ENCODE data around the gene EREG.

The EREG gene

GRCh38 chr4:74353858-74354257 lies 11.1 kb upstream of the EREG start:
- DNase-seq, result no peak

DNA sequence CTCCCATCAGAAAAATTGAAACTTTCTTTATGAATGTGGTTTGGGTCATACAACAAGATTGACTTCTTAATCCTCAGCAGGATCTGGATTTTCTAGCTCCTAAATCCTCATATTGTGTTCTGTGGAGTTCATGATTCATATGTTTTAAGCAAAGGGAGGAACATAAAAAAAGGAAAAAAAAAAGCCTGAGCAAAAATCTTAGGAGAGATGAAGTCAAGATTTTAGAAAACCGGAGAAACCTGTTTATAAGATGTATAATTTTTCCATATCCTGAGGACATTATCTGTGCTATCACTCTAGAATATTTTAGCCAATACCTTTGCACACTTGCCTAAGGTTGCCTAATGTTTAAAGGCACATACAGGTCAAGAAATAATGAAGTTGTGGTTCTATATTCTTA lies 7.0 kb upstream of the EREG start:
- no peak for DNase-seq

DNA sequence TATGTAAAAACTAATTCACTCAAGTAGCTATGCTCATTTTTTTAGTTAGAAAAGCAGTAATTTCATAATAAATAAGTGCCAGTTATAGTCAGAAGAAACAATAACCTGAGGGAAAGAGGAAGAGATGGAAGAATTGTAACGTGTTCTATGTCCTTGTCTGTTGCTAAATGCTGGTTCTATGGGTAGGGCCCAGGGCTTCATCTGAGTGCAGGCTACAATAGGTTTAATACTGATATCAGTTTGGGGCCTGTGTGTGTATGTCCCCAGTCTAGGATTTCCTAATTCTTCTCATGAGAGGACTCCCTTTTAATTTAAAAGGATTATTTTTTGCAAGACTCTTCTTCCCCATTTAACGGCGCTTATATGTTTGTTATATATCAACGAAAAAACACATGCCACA lies 3.3 kb upstream of the EREG start:
- DNase-seq, result no peak

GRCh38 chr4:74362347-74362746 lies 2.6 kb upstream of the EREG start:
- DNase-seq, result no peak

GRCh38 chr4:74364256-74364651 lies 691 bp upstream of the EREG start:
- DNase-seq, result no peak

DNA sequence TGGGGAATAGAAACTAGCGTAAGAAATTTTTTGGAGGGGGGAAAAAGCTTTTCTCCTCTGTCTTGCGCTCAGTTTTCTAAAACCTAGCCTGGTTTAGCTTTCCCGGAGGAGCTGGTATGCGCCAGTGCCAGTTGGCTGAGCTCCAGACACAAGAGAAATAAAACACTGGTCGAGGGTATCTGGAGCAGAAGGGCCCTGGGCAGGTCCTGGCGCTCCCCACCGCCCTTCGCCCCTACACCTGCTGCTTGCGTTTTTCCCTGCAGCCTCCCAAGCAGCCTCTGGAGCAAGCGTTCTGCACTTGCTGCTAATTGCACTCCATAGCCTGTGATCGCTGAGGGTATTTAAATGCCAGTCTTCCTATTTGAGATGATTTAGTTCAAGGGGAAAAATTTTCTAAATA lies 816 bp downstream of the EREG start:
- DNase-seq, result no peak

DNA sequence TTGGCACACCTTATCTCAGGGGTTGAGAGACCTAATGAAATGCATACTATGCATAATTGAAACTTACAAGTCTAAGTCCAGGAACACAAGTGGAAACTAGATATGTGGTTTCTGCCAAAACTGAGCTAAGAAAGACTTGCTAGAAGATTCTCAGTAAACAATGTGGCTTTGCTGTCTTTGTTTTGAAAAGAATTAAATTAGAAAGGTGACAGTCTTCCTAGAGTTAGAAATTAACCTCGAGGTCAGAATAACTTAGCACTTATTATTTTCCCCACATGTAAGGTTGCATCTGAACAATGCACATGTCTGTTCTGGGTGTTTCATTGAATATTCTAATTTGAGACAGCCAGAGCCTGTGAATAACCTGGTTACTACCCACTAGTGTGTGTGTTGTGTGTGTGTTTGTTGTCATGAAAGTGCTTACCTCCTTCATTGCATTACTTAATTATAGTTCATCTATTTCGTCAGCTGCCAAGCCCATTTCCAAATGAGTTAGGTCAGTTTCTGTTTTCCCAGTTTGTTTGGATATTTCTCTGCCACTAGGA lies 1.5 kb downstream of the EREG start:
- no peak for DNase-seq

- DNase-seq, result no peak
These were observed 2.8 kb downstream of the EREG start for GRCh38 chr4:74367656-74368290.

- no peak for DNase-seq
These were observed 3.7 kb downstream of the EREG start for GRCh38 chr4:74368596-74368995.

DNA sequence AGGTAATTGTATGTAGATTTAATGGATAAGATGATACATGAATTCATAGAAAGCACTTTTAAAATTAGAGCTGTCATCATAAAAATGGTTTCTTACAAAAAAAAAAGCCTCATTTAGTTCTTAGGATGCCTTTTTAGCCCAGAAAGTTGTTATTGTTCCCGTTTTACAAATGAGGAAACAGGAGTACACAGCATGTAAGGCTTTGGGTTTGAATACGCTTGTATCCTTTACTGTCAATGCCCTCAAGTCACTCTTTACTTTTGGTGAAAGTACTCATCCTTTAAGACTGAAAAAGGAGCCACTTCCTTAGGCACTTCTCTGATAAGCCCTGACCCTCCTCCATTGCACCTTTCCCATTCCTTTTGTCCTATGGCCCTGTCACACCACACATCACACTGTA lies 4.9 kb downstream of the EREG start:
- no peak for DNase-seq

DNA sequence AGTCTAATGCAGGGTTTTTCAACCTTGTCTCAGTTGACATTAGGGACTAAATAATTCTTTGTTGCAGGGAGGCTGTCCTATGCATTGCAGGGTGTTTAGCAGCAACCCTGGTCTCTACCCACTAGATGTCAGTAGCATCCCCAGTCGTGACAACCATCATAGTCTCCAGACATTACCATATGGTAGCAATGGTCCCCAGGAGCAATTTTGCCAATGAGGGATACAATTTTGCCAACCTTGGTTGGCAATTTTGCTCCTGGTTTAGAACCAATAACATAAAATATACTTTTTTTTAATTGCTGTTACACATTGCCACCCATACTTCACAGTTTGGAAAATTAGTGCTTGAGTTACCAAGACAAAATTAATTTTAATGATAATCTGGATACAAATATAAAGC lies 6.0 kb downstream of the EREG start:
- DNase-seq, result peak; percentile 20

GRCh38 chr4:74374128-74374527 lies 9.2 kb downstream of the EREG start:
- no peak for DNase-seq

GRCh38 chr4:74374561-74375327 lies 9.8 kb downstream of the EREG start:
- DNase-seq, result no peak

GRCh38 chr4:74375824-74376426 lies 11.0 kb downstream of the EREG start:
- no peak for DNase-seq

DNA sequence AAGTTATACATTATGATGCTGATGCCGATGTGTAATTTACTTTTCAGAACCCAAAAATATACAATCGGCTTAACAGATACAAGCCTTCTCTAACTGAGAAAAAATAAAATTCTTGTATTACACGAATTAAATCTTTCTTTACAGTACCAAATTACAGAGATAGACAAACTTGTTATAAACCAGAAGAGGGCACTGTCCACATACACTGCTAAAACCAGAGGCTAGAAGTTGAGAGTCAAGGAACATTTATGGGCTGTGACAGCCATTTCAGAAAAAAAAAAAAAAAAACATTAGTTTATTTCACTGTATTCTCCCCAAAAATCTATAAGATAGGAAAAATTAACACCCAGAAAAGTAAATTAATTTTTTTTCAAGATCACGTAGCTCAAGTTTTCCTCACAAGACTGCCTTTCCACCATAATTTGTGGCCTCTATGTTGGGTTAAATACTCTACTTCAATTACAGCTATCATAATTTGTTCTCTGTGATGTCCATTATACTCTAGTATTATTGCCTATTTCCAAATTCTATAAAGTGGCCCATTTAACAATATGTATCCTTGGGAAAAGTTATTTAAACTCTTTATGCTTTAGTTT lies 12.0 kb downstream of the EREG start:
- DNase-seq, result peak; percentile 13

DNA sequence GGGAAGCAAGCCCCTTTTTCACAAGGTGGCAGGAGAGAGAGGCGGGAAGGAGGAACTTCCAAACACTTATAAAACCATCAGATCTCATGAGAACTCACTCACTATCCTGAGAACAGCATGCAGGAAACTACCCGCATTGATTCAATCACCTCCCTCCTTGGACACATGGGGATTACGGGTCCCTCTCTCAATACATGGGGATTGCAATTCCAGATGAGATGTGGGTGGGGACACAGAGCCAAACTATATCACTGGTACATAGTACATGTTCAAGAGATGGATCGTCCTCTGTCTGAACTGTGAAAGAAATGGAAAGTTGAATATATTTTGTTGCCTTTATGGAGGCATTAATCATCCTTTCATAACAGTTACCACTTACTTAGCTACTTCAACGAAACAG lies 12.8 kb downstream of the EREG start:
- no peak for DNase-seq

- DNase-seq, result no peak
These were observed 13.6 kb downstream of the EREG start for GRCh38 chr4:74378573-74378972.

GRCh38 chr4:74379912-74380311 lies 15.0 kb downstream of the EREG start:
- no peak for DNase-seq

DNA sequence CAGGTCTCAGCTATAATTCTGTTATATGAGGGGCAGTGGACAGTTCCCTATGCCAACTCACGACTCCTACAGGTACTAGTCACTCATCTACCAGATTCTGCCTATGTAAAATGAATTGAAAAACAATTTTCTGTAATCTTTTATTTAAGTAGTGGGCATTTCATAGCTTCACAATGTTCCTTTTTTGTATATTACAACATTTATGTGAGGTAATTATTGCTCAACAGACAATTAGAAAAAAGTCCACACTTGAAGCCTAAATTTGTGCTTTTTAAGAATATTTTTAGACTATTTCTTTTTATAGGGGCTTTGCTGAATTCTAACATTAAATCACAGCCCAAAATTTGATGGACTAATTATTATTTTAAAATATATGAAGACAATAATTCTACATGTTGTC lies 20.4 kb downstream of the EREG start:
- no peak for DNase-seq

DNA sequence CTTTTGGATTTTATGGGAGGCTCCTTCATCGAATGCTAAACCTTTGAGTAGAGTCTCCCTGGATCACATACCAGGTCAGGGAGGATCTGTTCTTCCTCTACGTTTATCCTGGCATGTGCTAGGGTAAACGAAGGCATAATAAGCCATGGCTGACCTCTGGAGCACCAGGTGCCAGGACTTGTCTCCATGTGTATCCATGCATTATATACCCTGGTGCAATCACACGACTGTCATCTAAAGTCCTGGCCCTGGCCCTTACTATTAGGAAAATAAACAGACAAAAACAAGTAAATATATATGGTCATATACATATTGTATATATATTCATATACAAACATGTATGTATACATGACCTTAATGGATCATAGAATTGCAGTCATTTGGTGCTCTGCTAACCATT lies 21.2 kb downstream of the EREG start:
- no peak for DNase-seq

GRCh38 chr4:74387790-74388189 lies 22.8 kb downstream of the EREG start:
- no peak for DNase-seq

DNA sequence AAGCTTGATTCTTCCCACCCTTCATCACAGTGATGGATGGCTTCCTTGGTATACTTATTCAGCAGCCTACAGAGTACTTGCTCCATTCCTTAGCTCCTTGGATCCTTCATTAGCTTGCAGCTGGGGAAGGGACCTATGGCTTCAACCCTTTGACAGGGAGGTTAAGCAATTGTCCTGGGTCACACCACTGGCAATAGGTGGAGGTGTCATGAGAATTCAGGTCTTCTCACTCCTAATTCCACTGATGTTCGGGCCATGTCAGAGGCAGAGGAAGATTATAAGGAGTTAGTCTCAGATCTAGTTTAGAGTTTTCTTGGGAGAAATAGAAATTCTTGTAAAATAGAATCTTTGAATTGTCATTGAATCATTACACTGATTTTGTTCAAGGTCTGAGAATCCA lies 24.5 kb downstream of the EREG start:
- no peak for DNase-seq

DNA sequence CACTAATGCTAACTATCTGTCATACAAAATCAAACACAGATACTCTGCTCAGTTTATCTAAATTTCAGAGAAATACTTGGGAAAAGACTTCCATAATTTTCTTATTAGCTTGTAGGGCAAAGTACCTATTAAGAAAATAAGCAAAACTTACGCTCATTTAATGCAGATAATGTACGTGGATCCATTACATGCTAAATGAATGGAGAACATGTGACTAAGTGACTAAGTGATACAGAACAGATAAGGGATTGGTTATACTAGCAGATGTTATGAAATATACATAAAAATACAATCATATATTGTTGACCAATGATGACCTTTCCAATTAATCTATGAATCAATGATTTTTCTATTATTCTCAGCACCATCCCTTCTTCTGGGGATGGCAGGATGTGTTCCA lies 25.7 kb downstream of the EREG start:
- no peak for DNase-seq

GRCh38 chr4:74391346-74391745 lies 26.4 kb downstream of the EREG start:
- DNase-seq, result no peak
